T-cell (primary cell): Measurements from ENCODE around the gene FGF11. TPM values are rescaled to one million over a fixed set of nuclear protein-coding genes. Genes with fewer than 3 reads are reported as not detected.
A peak's percentile ranks its signal among the peaks of the same experiment; 100 is the strongest.

Experiments used
- ATAC-seq, 4 experiments: fragments of 200-7000 bp in 3 of 4; fragments of 150-1000 bp in 1 of 4; cut with Tn5 transposase; replicated peaks in 1 of 4; 1 replicate in 3 of 4; 2 replicates in 1 of 4; pipeline ENCODE4 v1.10.0; 2021; ENCODE audit warnings: moderate library complexity in 3 of 4, mild to moderate bottlenecking in 2 of 4, moderate number of reproducible peaks in 1 of 4
- CTCF ChIA-PET, 2 donors: fragments of 300-600 bp; sonication (Branson Sonifier 250); formaldehyde crosslinking; loops; one replicate each; lab custom pipeline; 2022; ENCODE audit warnings: antibody characterized with exemption in 2 of 2; lab: Charles Lee
- POLR2A ChIA-PET, 2 donors: fragments of 300-600 bp; sonication (Branson Sonifier 250); formaldehyde crosslinking; loops; one replicate each; lab custom pipeline; 2022; ENCODE audit warnings: antibody characterized with exemption in 2 of 2; lab: Charles Lee
- DNase-seq, 35 experiments: peaks; one replicate each; pipeline versions ENCODE4 v3.0.0 to v3.0.0-alpha.2; 2013 to 2023
- H3K27ac ChIP-seq: one replicate; pipeline ENCODE4 v1.5.1; 2013; ENCODE audit warnings: low read length
- H3K27me3 ChIP-seq, 2 experiments: replicated peaks in 1 of 2; 1 replicate in 1 of 2; 2 replicates in 1 of 2; pipeline versions ENCODE4 v1.6.1 to v1.7.0; 2013; ENCODE audit warnings: low read length in 1 of 2, mixed read lengths in 1 of 2; ENCODE audit not compliant: control insufficient read depth in 2 of 2, insufficient read depth in 2 of 2; ENCODE audit errors: extremely low read depth in 1 of 2
- H3K36me3 ChIP-seq, 2 donors: 1 replicate in 1 of 2; 2 replicates in 1 of 2; pipeline versions ENCODE4 v1.6.1 to v1.7.0; 2013; ENCODE audit warnings: low read length in 1 of 2; ENCODE audit not compliant: control insufficient read depth in 2 of 2, insufficient read depth in 1 of 2; ENCODE audit errors: extremely low read depth in 1 of 2
- H3K4me1 ChIP-seq, 2 experiments: 1 replicate in 1 of 2; 2 replicates in 1 of 2; pipeline versions ENCODE4 v1.6.1 to v1.7.0; 2013; ENCODE audit warnings: low read length in 2 of 2, mixed read lengths in 1 of 2; ENCODE audit not compliant: insufficient read depth in 2 of 2, control insufficient read depth in 1 of 2; ENCODE audit errors: extremely low read depth in 1 of 2
- H3K4me3 ChIP-seq, 2 donors: 1 replicate in 1 of 2; 2 replicates in 1 of 2; pipeline versions ENCODE4 v1.5.1 to v1.7.0; 2013; ENCODE audit warnings: mild to moderate bottlenecking in 2 of 2, low read length in 1 of 2, moderate library complexity in 1 of 2; ENCODE audit not compliant: control insufficient read depth in 1 of 2; ENCODE audit errors: extremely low read depth in 1 of 2
- H3K9me3 ChIP-seq: 2 replicates; pipeline ENCODE4 v1.7.0; 2013
- H3K27ac Mint-ChIP-seq, 2 donors: one replicate each; pipeline ENCODE4 v1.8.0; 2020 to 2021; ENCODE audit warnings: mild to moderate bottlenecking in 2 of 2, mixed read lengths in 2 of 2
- H3K27me3 Mint-ChIP-seq, 2 donors: one replicate each; pipeline ENCODE4 v1.8.0; 2021 to 2022; ENCODE audit warnings: mixed read lengths in 2 of 2
- H3K36me3 Mint-ChIP-seq: one replicate; pipeline ENCODE4 v1.8.0; 2021; ENCODE audit warnings: mixed read lengths
- H3K4me1 Mint-ChIP-seq, 3 donors: one replicate each; pipeline ENCODE4 v1.8.0; 2020 to 2022; ENCODE audit warnings: mixed read lengths in 3 of 3, mild to moderate bottlenecking in 1 of 3
- H3K4me3 Mint-ChIP-seq, 3 donors: one replicate each; pipeline ENCODE4 v1.8.0; 2020 to 2022; ENCODE audit warnings: mild to moderate bottlenecking in 3 of 3, mixed read lengths in 3 of 3, moderate library complexity in 3 of 3
- H3K9me3 Mint-ChIP-seq, 3 donors: one replicate each; pipeline ENCODE4 v1.8.0; 2020 to 2022; ENCODE audit warnings: mixed read lengths in 3 of 3
- WGBS: methylation state at CpG from one replicate; pipeline ENCODE4 v1.1.5; 2013; ENCODE audit warnings: missing lambda C conversion rate; ENCODE audit not compliant: insufficient coverage; 5-methylcytosine and 5-hydroxymethylcytosine counted together
- total RNA-seq, 35 experiments: library from RNA in 6 of 35; stranded (reverse) in 6 of 35; fragments of 120-200 nt in 1 of 35; gene quantifications; one replicate each; pipeline versions ENCODE4 v1.2.1 to v1.2.4 and lab custom pipeline; 2013 to 2026

FGF11 gene
- total RNA-seq, 5 donors from 2014 or later (not counting 1 experiment from before 2014, with no cell fraction given): 2.4 to 4.2 (median 3.3) TPM

- H3K4me1 Mint-ChIP-seq: peaks cover 0 to 4% (median 2%) of the 10 kb centered on the region in 3 donors
- H3K27ac Mint-ChIP-seq: no peak overlapping the region
- Histone ChIP-seq H3K9me3 (no peaks in the 10 kb centered on the region), H3K27me3 (peaks cover 0 to 6% of the 10 kb centered on the region in 2 experiments), H3K4me3 (no peak overlapping the region), H3K36me3 (no peaks in the 10 kb centered on the region), H3K4me1 (peaks cover 0 to 5% of the 10 kb centered on the region in 2 experiments), H3K27ac (no peak overlapping the region)
- no peaks in the 10 kb centered on the region for H3K9me3 Mint-ChIP-seq
- ChIA-PET POLR2A (no interaction called here), CTCF (no interaction called here)
- ATAC-seq (no peak), DNase-seq (no peak)
- no peak overlapping the region for H3K4me3 Mint-ChIP-seq
- H3K36me3 Mint-ChIP-seq: no peaks in the 10 kb centered on the region
- no peaks in the 10 kb centered on the region for H3K27me3 Mint-ChIP-seq
- 80% methylated on average over 3 of the region's 6 CpGs for WGBS
Measured at GRCh38 chr17:7413346-7413985, 25.8 kb upstream of the FGF11 start.

GRCh38 chr17:7414837-7415236 is 24.5 kb upstream of the FGF11 start:
- Histone ChIP-seq H3K4me3 (no peak overlapping the region), H3K36me3 (no peaks in the 10 kb centered on the region), H3K9me3 (no peaks in the 10 kb centered on the region), H3K27ac (no peak overlapping the region), H3K27me3 (peaks cover 0 to 18% of the 10 kb centered on the region in 2 experiments), H3K4me1 (no peaks in the 10 kb centered on the region)
- Mint-ChIP-seq H3K36me3 (no peaks in the 10 kb centered on the region), H3K27me3 (peaks cover 0 to 4% of the 10 kb centered on the region in 2 donors), H3K9me3 (no peaks in the 10 kb centered on the region), H3K4me3 (no peak overlapping the region), H3K4me1 (no peaks in the 10 kb centered on the region), H3K27ac (no peak overlapping the region)
- ChIA-PET CTCF (no interaction called here), POLR2A (interaction anchor here in 1 of 2 donors (0.7 kb wide), 1 partner anchor 31 kb away, joined by 5 read pairs; no protein-coding TSS in a partner anchor)
- no peak for DNase-seq
- ATAC-seq: no peak
- WGBS: 87% methylated on average over 14 of the region's 14 CpGs

GRCh38 chr17:7415784-7416183 is 23.5 kb upstream of the FGF11 start:
- Mint-ChIP-seq H3K4me3 (no peak overlapping the region), H3K9me3 (no peaks in the 10 kb centered on the region), H3K27ac (no peak overlapping the region), H3K27me3 (peaks cover 0 to 4% of the 10 kb centered on the region in 2 donors), H3K36me3 (no peaks in the 10 kb centered on the region), H3K4me1 (no peaks in the 10 kb centered on the region)
- no peaks in the 10 kb centered on the region for H3K4me1 ChIP-seq
- ATAC-seq (no peak), DNase-seq (no peak)
- CTCF ChIA-PET: no interaction called here
- peaks cover 0 to 21% of the 10 kb centered on the region in 2 experiments for H3K27me3 ChIP-seq
- H3K27ac ChIP-seq: no peak overlapping the region
- no peaks in the 10 kb centered on the region for H3K36me3 ChIP-seq
- H3K9me3 ChIP-seq: no peaks in the 10 kb centered on the region
- H3K4me3 ChIP-seq: no peak overlapping the region
- POLR2A ChIA-PET: no interaction called here
- WGBS: 89% methylated on average over 20 of the region's 23 CpGs

GRCh38 chr17:7416323-7416722 is 23.0 kb upstream of the FGF11 start:
- Mint-ChIP-seq H3K4me3 (no peak overlapping the region), H3K27me3 (peaks cover 0 to 4% of the 10 kb centered on the region in 2 donors), H3K27ac (no peak overlapping the region), H3K4me1 (no peaks in the 10 kb centered on the region), H3K9me3 (no peaks in the 10 kb centered on the region), H3K36me3 (no peaks in the 10 kb centered on the region)
- Histone ChIP-seq H3K27me3 (peaks cover 0 to 21% of the 10 kb centered on the region in 2 experiments), H3K4me3 (no peak overlapping the region), H3K4me1 (no peaks in the 10 kb centered on the region), H3K36me3 (no peaks in the 10 kb centered on the region), H3K9me3 (no peaks in the 10 kb centered on the region), H3K27ac (no peak overlapping the region)
- POLR2A ChIA-PET: no interaction called here
- ATAC-seq (peak in 1 of 4 experiments; percentile 36), DNase-seq (peak in 1 of 35 experiments; percentile 30)
- WGBS: 77% methylated on average over 4 of the region's 6 CpGs
- CTCF ChIA-PET: no interaction called here

- H3K27me3 Mint-ChIP-seq: peaks cover 0 to 4% of the 10 kb centered on the region in 2 donors
- ChIA-PET POLR2A (no interaction called here), CTCF (no interaction called here)
- Histone ChIP-seq H3K4me3 (no peak overlapping the region), H3K9me3 (no peaks in the 10 kb centered on the region), H3K4me1 (no peaks in the 10 kb centered on the region), H3K27me3 (peaks cover 0 to 21% of the 10 kb centered on the region in 2 experiments), H3K27ac (no peak overlapping the region), H3K36me3 (no peaks in the 10 kb centered on the region)
- DNase-seq: no peak
- H3K4me1 Mint-ChIP-seq: no peaks in the 10 kb centered on the region
- no peak for ATAC-seq
- H3K27ac Mint-ChIP-seq: no peak overlapping the region
- H3K9me3 Mint-ChIP-seq: no peaks in the 10 kb centered on the region
- H3K36me3 Mint-ChIP-seq: no peaks in the 10 kb centered on the region
- 95% methylated on average over 43 of the region's 54 CpGs for WGBS
- no peak overlapping the region for H3K4me3 Mint-ChIP-seq
Measured at GRCh38 chr17:7417056-7417655, 22.2 kb upstream of the FGF11 start.

- no peak overlapping the region for H3K4me3 ChIP-seq
- no peak for DNase-seq
- no peaks in the 10 kb centered on the region for H3K4me1 ChIP-seq
- Mint-ChIP-seq H3K27ac (no peak overlapping the region), H3K36me3 (no peaks in the 10 kb centered on the region), H3K9me3 (no peaks in the 10 kb centered on the region), H3K4me3 (no peak overlapping the region), H3K27me3 (peaks cover 0 to 4% of the 10 kb centered on the region in 2 donors), H3K4me1 (no peaks in the 10 kb centered on the region)
- ATAC-seq: no peak
- H3K27ac ChIP-seq: no peak overlapping the region
- no peaks in the 10 kb centered on the region for H3K36me3 ChIP-seq
- H3K27me3 ChIP-seq: peaks cover 0 to 21% of the 10 kb centered on the region in 2 experiments
- no peaks in the 10 kb centered on the region for H3K9me3 ChIP-seq
- WGBS: 83% methylated on average over 9 of the region's 18 CpGs
- ChIA-PET POLR2A (no interaction called here), CTCF (interaction anchor here in 1 of 2 donors (0.5 kb wide), 1 partner anchor 116 kb away, joined by 3 read pairs; no protein-coding TSS in a partner anchor)
Measured at GRCh38 chr17:7418472-7419152, 20.7 kb upstream of the FGF11 start.
